Liver (tissue), 3 donors: Measurements from ENCODE around the gene FRMD5.

Source experiments
- NR2F2 ChIP-seq: IDR thresholded peaks from 2 replicates; pipeline ENCODE4 v1.6.1; 2016; ENCODE audit warnings: antibody characterized with exemption
- RAD21 ChIP-seq, 2 donors: IDR thresholded peaks; 2 replicates each; pipeline ENCODE4 v1.6.1; 2016; ENCODE audit warnings: antibody characterized with exemption in 2 of 2, mild to moderate bottlenecking in 2 of 2
- YY1 ChIP-seq: IDR thresholded peaks from 2 replicates; pipeline ENCODE4 v1.6.1; 2016; ENCODE audit warnings: antibody characterized with exemption, mild to moderate bottlenecking
- TF ChIP-seq, protein P1 (sequence below): IDR thresholded peaks from 2 replicates; pipeline ENCODE4 v1.6.1; 2016; ENCODE audit warnings: antibody characterized with exemption
- TF ChIP-seq, protein P2 (sequence below): fragments of 150-350 bp; IDR thresholded peaks from 2 replicates; pipeline ENCODE4 v1.5.1; 2017; ENCODE audit warnings: improper control_type of control experiment, low read depth, low read length; ENCODE audit not compliant: missing input control
- TF ChIP-seq, protein P3 (sequence below): IDR thresholded peaks from 2 replicates; pipeline ENCODE4 v1.6.1; 2016; ENCODE audit warnings: antibody characterized with exemption
- donor health status: healthy.
- donor health status: healthy.

DNA sequence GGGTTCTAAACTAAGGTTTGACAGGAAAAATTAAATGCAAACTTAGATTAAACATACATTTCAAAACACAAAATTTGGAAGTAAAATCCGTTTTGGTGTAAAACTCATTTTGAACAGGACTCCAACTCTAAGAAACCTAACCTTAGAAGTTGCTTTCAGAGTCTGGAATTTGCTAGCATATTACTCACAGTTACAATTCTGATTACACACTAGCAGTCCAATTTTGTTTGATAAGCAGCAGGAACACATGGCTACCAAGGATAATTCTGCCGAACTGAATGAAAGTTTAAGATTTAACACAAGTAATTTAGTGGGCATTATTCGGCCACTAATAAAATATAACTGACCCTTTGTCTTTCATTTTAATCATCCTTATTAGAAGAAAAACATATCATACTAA is 49.6 kb downstream of the FRMD5 start:
- TF ChIP-seq, protein P1, sequence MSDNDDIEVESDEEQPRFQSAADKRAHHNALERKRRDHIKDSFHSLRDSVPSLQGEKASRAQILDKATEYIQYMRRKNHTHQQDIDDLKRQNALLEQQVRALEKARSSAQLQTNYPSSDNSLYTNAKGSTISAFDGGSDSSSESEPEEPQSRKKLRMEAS = no peak
- TF ChIP-seq RAD21 (IDR thresholded peaks at IDR 0.05) (no peak), YY1 (no peak), NR2F2 (no peak)
- TF ChIP-seq, protein P2, sequence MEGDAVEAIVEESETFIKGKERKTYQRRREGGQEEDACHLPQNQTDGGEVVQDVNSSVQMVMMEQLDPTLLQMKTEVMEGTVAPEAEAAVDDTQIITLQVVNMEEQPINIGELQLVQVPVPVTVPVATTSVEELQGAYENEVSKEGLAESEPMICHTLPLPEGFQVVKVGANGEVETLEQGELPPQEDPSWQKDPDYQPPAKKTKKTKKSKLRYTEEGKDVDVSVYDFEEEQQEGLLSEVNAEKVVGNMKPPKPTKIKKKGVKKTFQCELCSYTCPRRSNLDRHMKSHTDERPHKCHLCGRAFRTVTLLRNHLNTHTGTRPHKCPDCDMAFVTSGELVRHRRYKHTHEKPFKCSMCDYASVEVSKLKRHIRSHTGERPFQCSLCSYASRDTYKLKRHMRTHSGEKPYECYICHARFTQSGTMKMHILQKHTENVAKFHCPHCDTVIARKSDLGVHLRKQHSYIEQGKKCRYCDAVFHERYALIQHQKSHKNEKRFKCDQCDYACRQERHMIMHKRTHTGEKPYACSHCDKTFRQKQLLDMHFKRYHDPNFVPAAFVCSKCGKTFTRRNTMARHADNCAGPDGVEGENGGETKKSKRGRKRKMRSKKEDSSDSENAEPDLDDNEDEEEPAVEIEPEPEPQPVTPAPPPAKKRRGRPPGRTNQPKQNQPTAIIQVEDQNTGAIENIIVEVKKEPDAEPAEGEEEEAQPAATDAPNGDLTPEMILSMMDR = no peak
- TF ChIP-seq, protein P3, sequence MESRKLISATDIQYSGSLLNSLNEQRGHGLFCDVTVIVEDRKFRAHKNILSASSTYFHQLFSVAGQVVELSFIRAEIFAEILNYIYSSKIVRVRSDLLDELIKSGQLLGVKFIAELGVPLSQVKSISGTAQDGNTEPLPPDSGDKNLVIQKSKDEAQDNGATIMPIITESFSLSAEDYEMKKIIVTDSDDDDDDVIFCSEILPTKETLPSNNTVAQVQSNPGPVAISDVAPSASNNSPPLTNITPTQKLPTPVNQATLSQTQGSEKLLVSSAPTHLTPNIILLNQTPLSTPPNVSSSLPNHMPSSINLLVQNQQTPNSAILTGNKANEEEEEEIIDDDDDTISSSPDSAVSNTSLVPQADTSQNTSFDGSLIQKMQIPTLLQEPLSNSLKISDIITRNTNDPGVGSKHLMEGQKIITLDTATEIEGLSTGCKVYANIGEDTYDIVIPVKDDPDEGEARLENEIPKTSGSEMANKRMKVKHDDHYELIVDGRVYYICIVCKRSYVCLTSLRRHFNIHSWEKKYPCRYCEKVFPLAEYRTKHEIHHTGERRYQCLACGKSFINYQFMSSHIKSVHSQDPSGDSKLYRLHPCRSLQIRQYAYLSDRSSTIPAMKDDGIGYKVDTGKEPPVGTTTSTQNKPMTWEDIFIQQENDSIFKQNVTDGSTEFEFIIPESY = no peak
